Prostate gland (tissue), 2 donors: ENCODE data around the gene TMEM266.

ENCODE experiments used
- CTCF ChIP-seq, 4 experiments: fragments of 200-600 bp in 2 of 4; fragments of 450-650 bp in 2 of 4; sonication (generic) in 2 of 4; IDR thresholded peaks; 1 replicate in 3 of 4; 2 replicates in 1 of 4; pipeline ENCODE4 v1.5.1; 2016 to 2019; ENCODE audit warnings: antibody characterized with exemption in 4 of 4, mild to moderate bottlenecking in 2 of 4, moderate library complexity in 2 of 4
- POLR2A ChIP-seq: fragments of 450-650 bp; IDR thresholded peaks from one replicate; pipeline ENCODE4 v1.6.1; 2016; ENCODE audit warnings: antibody characterized with exemption, mild to moderate bottlenecking
- POLR2AphosphoS5 ChIP-seq: sonication (generic); formaldehyde crosslinking; IDR thresholded peaks from one replicate; pipeline ENCODE4 v1.6.1; 2017; ENCODE audit warnings: antibody characterized with exemption

GRCh38 chr15:76236350-76236749, 176.6 kb downstream of the TMEM266 start:
- no peak for TF ChIP-seq CTCF (IDR thresholded peaks at IDR 0.05)
- no peak for TF ChIP-seq POLR2A
- no peak for TF ChIP-seq POLR2AphosphoS5
